H1 (cell line): ENCODE results near the gene PTGES.

Experiments
- EP300 ChIP-seq, 2 experiments: IDR thresholded peaks; 1 replicate in 1 of 2; 2 replicates in 1 of 2; pipeline ENCODE4 v1.6.1; 2011 to 2012; ENCODE audit warnings: low read depth in 2 of 2, low read length in 2 of 2, mild to moderate bottlenecking in 2 of 2, borderline replicate concordance in 1 of 2, inconsistent platforms in 1 of 2, moderate library complexity in 1 of 2
- EZH2 ChIP-seq: fragments of 200-600 bp; sonication (generic); IDR thresholded peaks from 2 replicates; pipeline ENCODE4 v1.7.1; 2012; ENCODE audit warnings: low read depth, mild to moderate bottlenecking, moderate library complexity, low read length, inconsistent platforms; ENCODE audit not compliant: severe bottlenecking
- MAFK ChIP-seq: IDR thresholded peaks from 2 replicates; pipeline ENCODE4 v1.6.1; 2012; ENCODE audit warnings: low read depth, mild to moderate bottlenecking, improper control_type of control experiment, low read length
- POLR2A ChIP-seq, 2 experiments: IDR thresholded peaks; 1 replicate in 1 of 2; 2 replicates in 1 of 2; pipeline ENCODE4 v1.6.1; 2011; ENCODE audit warnings: low read depth in 2 of 2, low read length in 2 of 2, mild to moderate bottlenecking in 2 of 2; ENCODE audit errors: control extremely low read depth in 1 of 2
- SIN3A ChIP-seq, 2 experiments: IDR thresholded peaks in 1 of 2; conservative IDR thresholded peaks in 1 of 2; 2 replicates each; pipeline ENCODE4 v1.6.1; 2011 to 2012; ENCODE audit warnings: low read length in 2 of 2, improper control_type of control experiment in 1 of 2, low read depth in 1 of 2, mild to moderate bottlenecking in 1 of 2
- SP2 ChIP-seq: IDR thresholded peaks from 2 replicates; pipeline ENCODE4 v1.6.1; 2012; ENCODE audit warnings: mild to moderate bottlenecking, low read length, inconsistent platforms
- SRF ChIP-seq: IDR thresholded peaks from 2 replicates; pipeline ENCODE4 v1.6.1; 2011; ENCODE audit warnings: mild to moderate bottlenecking, low read depth, low read length, moderate library complexity
- SUZ12 ChIP-seq: fragments of 200-600 bp; sonication (generic); IDR thresholded peaks from 2 replicates; pipeline ENCODE4 v1.6.1; 2012; ENCODE audit warnings: mild to moderate bottlenecking, inconsistent platforms, low read length, moderate library complexity, mixed read lengths
- TAF1 ChIP-seq: IDR thresholded peaks from 2 replicates; pipeline ENCODE4 v1.6.1; 2011; ENCODE audit warnings: mild to moderate bottlenecking, low read depth, low read length
- TEAD4 ChIP-seq: IDR thresholded peaks from 2 replicates; pipeline ENCODE4 v1.6.1; 2012; ENCODE audit warnings: low read depth, low read length, inconsistent platforms, mixed read lengths
- ZNF274 ChIP-seq: IDR thresholded peaks from 2 replicates; pipeline ENCODE4 v1.7.0; 2012; ENCODE audit warnings: low read length, borderline replicate concordance; ENCODE audit errors: extremely low read depth
- TF ChIP-seq, protein P1 (sequence below): IDR thresholded peaks from 2 replicates; pipeline ENCODE4 v1.6.1; 2011; ENCODE audit warnings: low read length, improper control_type of control experiment
- TF ChIP-seq, protein P2 (sequence below), 3 experiments: IDR thresholded peaks; 1 replicate in 2 of 3; 2 replicates in 1 of 3; pipeline versions ENCODE4 v1.5.1 to v1.6.1; 2011; ENCODE audit warnings: low read length in 3 of 3, mild to moderate bottlenecking in 3 of 3, inconsistent platforms in 2 of 3, low read depth in 1 of 3, moderate library complexity in 1 of 3; ENCODE audit not compliant: insufficient read depth in 1 of 3; ENCODE audit errors: control extremely low read depth in 1 of 3
- TF ChIP-seq, protein P3 (sequence below): IDR thresholded peaks from 2 replicates; pipeline ENCODE4 v1.6.1; 2012; ENCODE audit warnings: inconsistent platforms

DNA sequence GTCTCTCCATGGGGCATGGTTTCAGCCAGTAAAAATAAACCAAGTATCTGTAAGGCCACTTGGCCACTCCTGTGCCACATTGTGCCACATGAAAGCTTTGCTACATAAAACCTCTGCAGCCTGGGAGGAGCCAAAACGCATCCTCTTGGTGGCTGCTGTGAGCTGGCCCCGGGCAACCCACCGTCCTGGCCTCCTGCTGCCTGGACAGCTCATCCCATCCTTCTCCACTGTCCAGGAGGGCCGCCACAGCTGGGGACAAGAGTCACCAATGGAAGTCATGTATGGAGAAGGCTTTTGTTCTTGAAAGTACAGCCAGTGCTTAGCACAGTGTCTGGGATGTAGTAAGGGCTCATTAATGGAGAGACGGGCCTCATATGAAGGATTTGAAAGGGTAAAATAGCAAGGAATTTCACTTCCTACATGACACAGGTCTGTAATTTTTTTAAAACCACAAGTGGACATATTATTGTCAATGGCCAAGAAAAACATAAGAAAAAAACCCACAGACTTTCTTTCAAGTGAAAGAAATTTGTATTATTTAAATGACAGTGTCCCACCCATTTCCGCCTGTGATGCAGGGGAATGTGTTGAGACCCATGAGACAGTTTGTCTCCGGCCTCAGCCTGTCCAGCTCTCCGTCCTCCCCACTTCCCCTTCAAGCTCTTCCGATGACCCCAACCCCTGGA lies 6.6 kb downstream of the PTGES start:
- TF ChIP-seq, protein P1, sequence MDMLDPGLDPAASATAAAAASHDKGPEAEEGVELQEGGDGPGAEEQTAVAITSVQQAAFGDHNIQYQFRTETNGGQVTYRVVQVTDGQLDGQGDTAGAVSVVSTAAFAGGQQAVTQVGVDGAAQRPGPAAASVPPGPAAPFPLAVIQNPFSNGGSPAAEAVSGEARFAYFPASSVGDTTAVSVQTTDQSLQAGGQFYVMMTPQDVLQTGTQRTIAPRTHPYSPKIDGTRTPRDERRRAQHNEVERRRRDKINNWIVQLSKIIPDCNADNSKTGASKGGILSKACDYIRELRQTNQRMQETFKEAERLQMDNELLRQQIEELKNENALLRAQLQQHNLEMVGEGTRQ: no peak
- TF ChIP-seq SUZ12: no peak
- TF ChIP-seq POLR2A (IDR thresholded peaks at IDR 0.05; ENCODE audit: control extremely low read depth in 1 of 2, low read depth in 2 of 2, low read length in 2 of 2): no peak
- TF ChIP-seq, protein P2, sequence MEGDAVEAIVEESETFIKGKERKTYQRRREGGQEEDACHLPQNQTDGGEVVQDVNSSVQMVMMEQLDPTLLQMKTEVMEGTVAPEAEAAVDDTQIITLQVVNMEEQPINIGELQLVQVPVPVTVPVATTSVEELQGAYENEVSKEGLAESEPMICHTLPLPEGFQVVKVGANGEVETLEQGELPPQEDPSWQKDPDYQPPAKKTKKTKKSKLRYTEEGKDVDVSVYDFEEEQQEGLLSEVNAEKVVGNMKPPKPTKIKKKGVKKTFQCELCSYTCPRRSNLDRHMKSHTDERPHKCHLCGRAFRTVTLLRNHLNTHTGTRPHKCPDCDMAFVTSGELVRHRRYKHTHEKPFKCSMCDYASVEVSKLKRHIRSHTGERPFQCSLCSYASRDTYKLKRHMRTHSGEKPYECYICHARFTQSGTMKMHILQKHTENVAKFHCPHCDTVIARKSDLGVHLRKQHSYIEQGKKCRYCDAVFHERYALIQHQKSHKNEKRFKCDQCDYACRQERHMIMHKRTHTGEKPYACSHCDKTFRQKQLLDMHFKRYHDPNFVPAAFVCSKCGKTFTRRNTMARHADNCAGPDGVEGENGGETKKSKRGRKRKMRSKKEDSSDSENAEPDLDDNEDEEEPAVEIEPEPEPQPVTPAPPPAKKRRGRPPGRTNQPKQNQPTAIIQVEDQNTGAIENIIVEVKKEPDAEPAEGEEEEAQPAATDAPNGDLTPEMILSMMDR (IDR thresholded peaks at IDR 0.05; ENCODE audit: control extremely low read depth in 1 of 3, insufficient read depth in 1 of 3, low read depth in 1 of 3, low read length in 3 of 3): no peak
- no peak for TF ChIP-seq SRF
- TF ChIP-seq TAF1: no peak
- TF ChIP-seq EP300 (IDR thresholded peaks at IDR 0.05; ENCODE audit: borderline replicate concordance in 1 of 2, low read depth in 2 of 2, low read length in 2 of 2): no peak
- no peak for TF ChIP-seq ZNF274
- no peak for TF ChIP-seq TEAD4
- no peak for TF ChIP-seq SIN3A (conservative IDR thresholded peaks at IDR 0.05 in 1 of 2, IDR thresholded peaks at IDR 0.05 in 1 of 2; ENCODE audit: low read depth in 1 of 2, low read length in 2 of 2)
- no peak for TF ChIP-seq SP2
- TF ChIP-seq, protein P3, sequence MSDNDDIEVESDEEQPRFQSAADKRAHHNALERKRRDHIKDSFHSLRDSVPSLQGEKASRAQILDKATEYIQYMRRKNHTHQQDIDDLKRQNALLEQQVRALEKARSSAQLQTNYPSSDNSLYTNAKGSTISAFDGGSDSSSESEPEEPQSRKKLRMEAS: no peak
- TF ChIP-seq MAFK: no peak
- no peak for TF ChIP-seq EZH2
